ENCODE data around the gene PRKRA.
"Not testable (repeated sequence)": the region's sequence is repeated elsewhere in the genome, so short reads cannot be mapped to it uniquely, and the experiment has no call there.

The PRKRA gene

DNA sequence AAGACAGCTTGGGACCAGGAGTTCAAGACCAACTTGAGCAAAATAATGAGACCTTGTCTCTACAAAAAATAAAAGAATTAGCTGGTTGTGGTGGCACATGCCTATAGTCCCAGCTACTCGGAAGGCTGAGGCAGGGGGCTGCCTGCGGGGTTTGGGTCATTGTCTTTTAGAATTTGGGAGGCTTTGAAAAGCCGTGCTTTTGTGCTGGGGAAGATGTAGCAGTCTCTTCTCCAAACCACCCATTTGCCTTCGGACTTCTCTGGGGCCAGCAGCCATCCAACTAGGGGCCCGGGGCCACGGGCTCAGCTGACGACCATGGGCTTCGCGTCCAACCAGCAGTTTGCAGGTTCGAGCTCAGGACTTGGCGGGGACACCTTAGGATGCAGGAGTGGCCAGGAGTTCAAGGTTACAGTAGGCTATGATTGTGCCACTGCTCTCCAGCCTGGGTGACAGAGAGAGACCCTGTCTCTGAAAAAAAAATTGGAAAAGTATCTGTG is 6.5 kb upstream of the PRKRA start:
- FAIRE-seq: no peak

DNA sequence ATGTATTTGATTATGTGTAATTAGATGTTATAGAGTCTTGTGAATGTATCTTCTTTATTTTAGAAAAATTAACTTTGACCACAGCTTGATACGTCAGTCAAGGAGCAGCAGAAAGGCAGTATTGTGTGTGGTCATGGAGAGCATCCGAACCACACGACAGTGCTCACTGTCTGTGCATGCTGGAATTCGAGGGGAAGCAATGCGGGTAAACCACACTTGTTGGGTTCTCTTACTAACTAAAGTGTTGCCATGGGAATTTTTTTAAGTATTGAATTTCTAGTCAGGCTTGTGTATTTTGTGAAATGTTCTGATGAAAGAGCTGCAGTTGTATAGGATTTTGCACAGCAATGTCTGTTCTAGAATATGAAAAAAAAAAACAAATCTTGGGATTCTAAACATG is 5.0 kb upstream of the PRKRA start:
- no peak for FAIRE-seq

GRCh38 chr2:178452870-178453269 is 1.9 kb upstream of the PRKRA start:
- no peak for FAIRE-seq

DNA sequence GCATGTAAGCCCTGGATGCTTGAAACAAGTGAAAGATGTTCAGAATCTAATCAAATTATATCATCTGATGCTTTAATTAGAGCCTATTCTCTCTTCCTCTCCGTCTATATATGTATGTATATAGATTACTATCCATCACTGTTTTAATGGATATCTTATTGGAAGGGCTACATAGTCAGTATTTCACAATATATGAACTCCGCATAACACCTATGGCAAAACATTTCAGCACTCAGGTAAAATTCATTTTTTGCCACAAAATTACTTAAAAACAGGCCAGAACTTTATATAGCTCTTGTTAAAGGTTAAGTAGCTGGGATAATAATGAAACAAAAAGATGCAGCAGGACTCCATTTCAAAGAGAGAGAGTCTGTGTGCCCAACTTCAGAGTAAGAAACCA is 1.4 kb upstream of the PRKRA start:
- no peak for FAIRE-seq

DNA sequence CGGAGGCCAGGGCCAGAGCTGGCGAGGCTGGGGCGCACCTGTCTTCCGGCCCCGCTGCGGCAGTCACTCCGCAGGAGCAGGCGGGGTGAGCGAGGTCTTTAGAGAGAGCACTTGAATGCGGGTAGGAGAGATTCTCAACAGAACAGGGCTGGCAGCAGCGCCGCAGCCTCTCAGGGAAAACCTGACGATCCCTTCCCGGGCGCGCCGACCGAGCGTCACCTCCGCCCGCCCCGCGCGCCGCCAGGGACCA is 526 bp downstream of the PRKRA start:
- FAIRE-seq: no peak

GRCh38 chr2:178449700-178450523 is 1.1 kb downstream of the PRKRA start:
- no peak for FAIRE-seq

DNA sequence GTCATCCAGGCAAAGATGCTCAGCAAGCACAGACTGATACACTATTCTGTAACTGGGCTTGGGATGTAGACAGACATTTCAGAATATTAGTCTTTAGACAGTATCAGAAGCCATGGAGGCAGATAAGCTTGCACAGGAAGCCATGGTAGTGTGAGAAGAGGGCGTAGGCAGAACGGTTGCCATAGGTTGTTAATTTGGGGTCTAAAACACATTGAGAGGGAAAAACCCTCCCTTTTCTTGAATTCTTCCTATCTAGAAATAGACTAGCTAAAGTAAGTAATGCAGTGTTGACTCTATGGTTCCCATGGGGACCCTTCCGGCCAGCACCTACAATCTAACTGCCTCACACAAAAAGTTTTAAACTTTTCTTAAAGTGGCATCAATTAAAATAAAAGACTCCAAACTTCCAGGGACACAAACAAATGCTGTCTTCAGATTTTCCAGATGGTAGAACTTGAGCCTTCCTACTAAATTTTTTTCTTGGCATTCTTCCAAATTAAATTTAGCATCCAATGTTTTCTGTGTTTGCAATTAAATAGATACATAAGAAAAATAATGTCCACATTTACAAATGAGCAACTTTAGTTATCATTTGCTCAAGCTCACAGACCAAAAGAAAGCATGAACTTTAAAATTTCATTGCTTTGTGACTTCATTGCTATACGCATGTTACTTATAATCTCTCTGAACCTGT is 1.9 kb downstream of the PRKRA start:
- FAIRE-seq: no peak

- FAIRE-seq: no peak
Measured at GRCh38 chr2:178441426-178441825, 9.5 kb downstream of the PRKRA start.

- no peak for FAIRE-seq
Measured at GRCh38 chr2:178436662-178437061, 14.3 kb downstream of the PRKRA start.

DNA sequence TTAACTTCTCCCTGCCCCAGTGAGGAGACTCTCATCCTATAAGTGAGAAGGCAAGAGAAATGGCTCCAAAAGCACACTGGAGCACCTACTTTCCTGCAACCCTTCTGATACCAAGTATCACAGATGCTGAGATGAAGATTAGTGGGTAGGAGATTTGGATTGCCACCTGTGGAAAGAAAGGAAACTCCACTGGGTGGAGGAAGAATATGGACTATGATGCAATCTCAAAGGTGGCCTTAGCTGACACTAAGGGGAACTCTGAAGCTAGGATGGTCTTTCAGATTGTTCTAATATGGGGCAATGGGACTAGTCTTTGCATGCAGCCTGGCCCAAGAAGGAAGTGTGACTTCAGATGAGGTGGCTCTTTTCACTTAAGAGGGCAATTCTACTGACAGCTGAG is 21.6 kb downstream of the PRKRA start:
- FAIRE-seq: no peak

DNA sequence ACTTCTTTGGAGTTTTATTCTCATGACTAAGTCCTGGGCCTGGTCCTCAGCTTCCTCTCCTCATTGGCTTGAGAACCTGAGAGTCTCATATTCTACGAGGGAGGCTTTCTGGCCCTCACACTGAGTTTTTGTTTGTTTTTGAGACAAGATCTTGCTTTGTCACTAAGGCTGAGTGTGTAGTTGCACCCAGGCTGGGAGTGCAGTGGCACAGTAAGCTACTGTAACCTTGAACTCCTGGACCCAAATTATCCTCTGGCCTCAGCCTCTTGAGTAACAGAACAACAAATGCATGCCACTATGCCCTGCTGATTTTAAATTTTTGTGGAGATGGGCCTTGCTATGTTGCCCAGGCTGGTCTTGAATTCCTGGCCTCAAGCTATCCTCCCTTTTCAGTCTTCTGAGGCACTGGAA is 22.6 kb downstream of the PRKRA start:
- FAIRE-seq: no peak

DNA sequence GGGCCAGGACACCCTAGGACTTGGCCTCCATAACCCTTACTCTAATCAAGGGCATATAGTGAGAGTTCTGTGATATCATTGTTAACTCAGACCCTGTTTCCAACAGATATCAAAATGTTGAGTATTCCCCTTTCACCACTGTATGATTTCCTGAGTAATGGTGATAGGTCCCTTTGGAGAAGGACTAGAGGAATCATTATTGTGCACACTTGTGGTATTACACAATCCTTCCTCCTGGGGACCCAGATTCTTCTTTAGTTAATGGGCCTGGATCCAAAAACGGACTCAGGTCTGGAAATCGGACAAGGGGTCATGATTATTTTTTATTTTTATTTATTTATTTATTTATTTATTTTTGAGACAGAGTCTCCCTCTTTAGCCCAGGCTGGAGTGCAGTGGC is 23.5 kb downstream of the PRKRA start:
- FAIRE-seq: no peak

DNA sequence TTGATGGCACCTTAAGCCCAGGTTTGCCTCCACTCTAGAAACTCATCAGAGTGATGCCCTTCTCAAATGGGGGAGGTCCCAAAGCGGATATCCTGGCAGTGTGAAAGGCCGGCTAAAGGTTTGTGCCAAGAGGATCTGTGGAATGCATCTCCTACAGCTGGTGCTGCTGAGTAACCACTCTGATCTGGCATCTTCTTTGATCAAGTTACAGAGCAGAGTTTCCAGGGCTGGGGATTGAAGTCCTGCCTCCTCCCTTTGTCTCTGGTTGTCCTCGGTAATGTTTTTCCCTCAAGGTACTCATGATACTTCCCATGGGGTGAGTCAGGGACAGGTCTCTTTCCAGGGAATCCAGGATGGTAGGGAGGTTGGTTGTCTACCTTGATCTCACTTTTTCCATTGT is 24.6 kb downstream of the PRKRA start:
- FAIRE-seq: no peak

GRCh38 chr2:178425255-178425827 is 25.6 kb downstream of the PRKRA start:
- no peak for FAIRE-seq

DNA sequence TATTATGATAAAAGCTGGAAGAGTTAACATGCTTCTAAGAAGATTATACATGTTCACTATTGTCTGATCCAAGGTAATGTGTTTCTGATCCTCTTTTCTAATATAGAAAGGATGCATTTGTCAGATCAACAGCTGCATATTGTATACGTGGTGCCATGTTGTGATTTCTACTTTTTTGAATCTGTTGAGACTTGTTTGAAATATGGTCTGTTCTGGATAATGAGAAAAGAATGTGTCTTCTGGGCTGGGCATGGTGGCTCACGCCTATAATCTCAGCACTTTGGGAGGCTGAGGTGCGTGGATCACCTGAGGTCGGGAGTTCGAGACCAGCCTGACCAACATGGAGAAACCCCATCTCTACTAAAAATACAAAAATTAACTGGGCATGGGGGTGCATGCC is 27.2 kb downstream of the PRKRA start:
- not testable (repeated sequence) for FAIRE-seq

- FAIRE-seq: no peak
Measured at GRCh38 chr2:178422097-178422496, 28.9 kb downstream of the PRKRA start.

DNA sequence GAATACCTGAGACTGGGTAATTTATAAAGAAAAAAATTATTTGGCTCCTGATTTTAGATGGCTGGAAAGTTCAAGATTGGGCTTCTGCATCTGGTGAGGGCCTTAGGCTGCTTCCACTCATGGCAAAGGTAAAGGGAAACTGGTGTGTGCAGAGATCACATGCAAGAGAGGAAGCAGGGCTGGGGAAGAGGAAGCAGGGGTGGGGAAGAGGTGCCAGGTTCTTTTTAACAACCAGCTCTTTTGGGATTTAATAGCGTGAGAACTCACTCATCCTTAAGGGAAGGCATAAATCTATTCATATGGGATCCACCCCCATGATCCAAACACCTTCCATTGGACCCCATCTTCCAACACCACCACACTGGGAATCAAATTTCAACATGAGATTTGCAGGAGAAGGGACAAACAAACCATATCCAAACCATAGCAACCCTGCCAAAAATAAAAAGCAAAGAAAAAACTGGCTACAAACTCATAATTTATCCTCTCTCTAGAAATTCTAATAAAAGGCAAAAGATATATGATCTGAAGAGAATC is 30.4 kb downstream of the PRKRA start:
- FAIRE-seq: no peak

- no peak for FAIRE-seq
Measured at GRCh38 chr2:178419123-178419522, 31.9 kb downstream of the PRKRA start.

- FAIRE-seq: no peak
Measured at GRCh38 chr2:178418426-178418825, 32.5 kb downstream of the PRKRA start.

DNA sequence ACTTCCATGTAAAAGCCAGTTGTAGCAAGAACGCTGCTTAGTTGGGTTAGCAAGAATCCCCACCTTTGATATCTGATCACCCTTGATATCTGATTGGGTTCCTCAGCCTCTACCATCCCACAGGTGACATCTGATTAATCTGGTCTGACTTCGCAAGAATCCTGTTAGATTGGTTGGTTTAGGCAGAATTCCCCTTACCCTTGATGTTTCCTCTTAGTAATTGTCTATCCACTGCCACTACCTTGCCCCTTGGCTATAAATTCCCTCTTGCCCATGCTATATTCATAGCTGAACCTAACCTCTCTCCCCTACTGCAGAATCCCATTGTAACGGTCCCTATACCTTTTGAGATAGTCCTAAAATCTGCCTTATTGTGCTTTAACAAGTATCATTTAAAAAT is 33.1 kb downstream of the PRKRA start:
- no peak for FAIRE-seq

GRCh38 chr2:178415979-178416378 is 35.0 kb downstream of the PRKRA start:
- no peak for FAIRE-seq

GRCh38 chr2:178414266-178415247 is 36.4 kb downstream of the PRKRA start:
- FAIRE-seq: peak; percentile 50

Measured in endometrium (tissue), 2 donors.